ENCODE results near the gene KLHDC8B.

Gene KLHDC8B

GRCh38 chr3:49161197-49161596 is 10.2 kb upstream of the KLHDC8B start:
- DNase-seq, result no peak

- no peak for DNase-seq
Observed at GRCh38 chr3:49161808-49162530, 9.4 kb upstream of the KLHDC8B start.

DNA sequence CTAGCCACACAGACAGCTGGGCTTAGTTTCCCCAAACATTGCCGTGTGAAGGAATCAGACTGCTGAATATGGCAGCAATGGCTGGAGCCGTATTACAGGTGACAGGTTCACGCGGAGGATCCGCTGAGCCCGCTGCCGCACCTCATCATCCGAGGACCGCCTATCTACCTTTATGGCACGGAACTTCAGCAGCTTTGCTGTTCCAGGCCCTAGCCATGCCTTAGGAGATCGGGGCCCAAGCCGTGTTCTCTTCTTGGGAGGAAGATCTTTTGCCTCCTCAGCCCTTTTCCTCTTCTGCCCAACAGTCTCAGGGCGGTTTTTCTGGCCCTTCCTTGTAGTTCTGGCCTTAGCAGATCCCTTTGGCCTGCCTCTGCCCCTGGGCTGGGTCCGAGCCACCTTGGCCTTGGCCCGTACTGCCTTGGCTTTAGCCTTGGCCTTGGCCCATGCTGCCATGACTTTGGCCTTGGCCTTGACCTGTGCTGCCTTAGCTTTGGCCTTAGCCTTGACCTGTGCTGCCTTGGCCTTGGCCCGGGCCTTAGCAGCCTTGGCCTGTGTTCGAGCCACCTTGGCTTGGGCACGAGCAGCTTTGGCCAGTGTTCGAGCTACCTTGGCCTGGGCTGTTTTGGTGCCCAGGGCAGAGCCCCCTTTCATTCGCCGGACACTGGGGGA is 8.5 kb upstream of the KLHDC8B start:
- DNase-seq, result no peak

DNA sequence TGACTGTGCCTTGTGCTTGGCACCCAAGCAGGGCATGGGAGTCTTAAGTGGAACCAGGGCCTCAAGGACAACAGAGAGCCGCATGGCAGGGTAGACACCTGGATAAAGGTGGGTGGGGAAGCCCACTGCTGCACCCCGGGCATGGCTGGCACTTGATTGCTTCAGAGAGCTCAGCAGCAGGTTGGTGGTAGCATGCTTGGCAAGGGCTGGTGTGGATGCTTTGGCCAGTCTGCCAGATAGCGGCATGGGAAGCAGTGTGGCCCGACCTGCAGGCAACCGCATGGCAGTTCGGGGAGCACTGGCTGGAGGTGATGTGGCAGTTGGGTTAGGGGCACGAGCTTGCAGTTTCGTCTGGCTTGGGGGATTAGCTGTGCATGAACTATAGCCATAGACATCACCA is 7.8 kb upstream of the KLHDC8B start:
- DNase-seq, result no peak

GRCh38 chr3:49164983-49165720 is 6.2 kb upstream of the KLHDC8B start:
- DNase-seq, result peak; percentile 1

DNA sequence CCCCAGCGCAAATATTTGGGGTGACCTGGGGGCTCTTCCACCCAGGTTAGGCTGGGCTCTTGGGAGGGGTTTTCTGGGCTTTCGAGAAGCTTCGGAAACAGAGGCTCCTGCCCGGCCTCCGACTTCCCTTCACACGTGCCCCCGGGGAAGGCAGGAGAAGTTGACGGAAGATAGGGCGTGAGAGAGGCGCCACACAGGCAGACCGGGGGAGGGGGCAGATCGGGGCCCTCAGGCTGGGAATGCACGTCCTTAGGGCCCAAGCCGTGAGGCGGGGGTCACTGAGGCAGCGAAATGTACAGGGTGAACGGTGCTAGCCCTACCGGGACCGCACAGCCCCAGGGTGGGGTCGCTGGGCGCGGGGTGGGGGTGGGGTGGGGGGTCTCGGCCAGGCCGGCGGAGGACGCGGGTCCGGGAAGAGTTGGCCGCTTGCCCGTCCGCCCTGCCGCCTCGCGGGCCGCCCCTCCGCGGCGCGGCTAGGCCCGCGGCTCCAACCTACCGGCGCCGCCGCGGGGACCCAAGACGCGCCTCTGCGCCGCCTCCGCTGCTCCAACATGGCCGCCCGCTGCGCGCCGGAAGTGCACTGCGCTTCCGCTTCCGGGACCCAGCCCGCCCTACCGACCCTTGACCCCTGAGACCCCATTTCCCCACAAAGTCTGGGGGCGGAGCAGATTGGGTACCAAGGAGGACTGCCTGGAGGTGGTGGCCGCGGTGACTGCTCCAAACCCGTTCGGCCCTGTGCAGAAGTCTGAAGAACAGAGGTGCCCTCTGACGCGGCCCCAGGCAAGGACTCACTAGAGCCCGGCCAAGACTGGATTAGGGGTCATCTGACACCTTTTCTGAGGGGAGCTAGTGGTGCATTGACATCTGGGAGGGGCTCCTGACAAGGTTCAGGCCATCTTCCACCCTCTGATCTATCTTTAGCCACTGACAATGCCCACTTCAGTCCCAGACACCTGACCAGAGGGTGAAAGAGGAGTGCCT is 5.3 kb upstream of the KLHDC8B start, which contains the start of gene CCDC71:
CCDC71 (minus strand) TSS at position 561 of the 981 bp plus-strand sequence. CDS start 2,123 bp downstream, outside the sequence.
- DNase-seq, result peak; percentile 47

GRCh38 chr3:49166752-49167556 is 4.4 kb upstream of the KLHDC8B start:
- DNase-seq, result no peak

DNA sequence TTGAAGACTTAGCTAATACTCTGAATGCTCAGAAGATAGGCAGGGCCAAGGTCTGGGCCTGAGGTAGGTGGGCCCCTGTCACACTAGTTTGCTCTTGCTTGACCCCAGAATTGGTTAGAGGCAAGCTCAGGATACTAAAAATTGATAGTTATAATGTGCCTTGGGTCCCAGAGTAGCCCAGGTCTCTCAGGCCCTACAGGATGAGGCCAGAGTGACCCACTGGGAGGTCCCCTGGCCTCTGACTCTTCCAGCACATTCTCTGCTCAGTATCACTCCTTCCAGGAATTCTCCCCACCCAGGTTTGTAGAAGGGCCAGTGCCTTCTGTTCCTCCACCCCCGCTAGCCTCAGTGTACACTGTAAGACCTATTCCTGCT is 667 bp upstream of the KLHDC8B start:
- no peak for DNase-seq

- no peak for DNase-seq
Observed at GRCh38 chr3:49171775-49172500, 540 bp downstream of the KLHDC8B start.

- no peak for DNase-seq
Observed at GRCh38 chr3:49172551-49173041, 1.2 kb downstream of the KLHDC8B start.

GRCh38 chr3:49173116-49173791 is 1.9 kb downstream of the KLHDC8B start:
- peak; percentile 64 for DNase-seq

DNA sequence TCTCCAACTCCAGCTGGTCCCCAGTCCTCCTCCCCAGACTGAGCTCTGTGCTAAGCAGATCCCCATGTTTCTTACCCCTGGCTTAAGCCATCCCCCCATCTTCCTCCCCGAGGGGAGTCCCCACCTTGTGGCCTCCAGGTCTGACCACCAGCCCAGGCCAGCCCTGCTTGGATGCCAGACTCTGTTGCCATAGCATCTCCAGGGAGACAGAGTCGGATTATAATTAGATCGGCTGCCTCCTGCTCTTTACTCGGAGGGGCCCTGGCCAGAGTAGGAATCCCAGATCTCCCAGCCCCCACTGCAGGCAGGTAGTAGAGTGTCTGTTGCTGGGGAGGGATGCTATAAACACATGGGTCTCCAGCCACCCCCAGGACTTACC is 2.4 kb downstream of the KLHDC8B start:
- DNase-seq, result peak; percentile 43

DNA sequence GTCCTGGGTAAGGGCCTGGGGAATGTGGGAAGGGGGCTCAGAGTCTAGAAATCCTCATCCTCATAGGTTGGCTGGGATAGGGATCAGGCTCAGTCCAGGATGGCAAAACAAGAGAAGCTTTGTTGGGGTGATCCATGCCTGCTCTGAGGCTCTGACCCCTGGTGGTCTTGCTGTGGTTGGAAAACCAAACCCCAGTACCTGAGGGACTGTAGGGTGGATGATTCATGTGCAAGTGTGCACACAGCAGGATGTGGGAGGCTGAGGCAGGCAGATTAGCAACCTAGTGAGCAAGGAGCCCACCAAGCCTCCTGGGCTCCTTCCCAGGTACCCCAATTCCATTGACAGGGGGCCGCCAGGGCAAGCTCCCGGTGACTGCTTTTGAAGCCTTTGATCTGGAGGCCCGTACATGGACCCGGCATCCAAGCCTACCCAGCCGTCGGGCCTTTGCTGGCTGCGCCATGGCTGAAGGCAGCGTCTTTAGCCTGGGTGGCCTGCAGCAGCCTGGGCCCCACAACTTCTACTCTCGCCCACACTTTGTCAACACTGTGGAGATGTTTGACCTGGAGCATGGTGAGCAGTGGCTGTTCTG is 3.1 kb downstream of the KLHDC8B start:
- DNase-seq, result no peak

GRCh38 chr3:49175530-49175929 is 4.1 kb downstream of the KLHDC8B start:
- no peak for DNase-seq

GRCh38 chr3:49177073-49177472 is 5.7 kb downstream of the KLHDC8B start:
- no peak for DNase-seq

DNA sequence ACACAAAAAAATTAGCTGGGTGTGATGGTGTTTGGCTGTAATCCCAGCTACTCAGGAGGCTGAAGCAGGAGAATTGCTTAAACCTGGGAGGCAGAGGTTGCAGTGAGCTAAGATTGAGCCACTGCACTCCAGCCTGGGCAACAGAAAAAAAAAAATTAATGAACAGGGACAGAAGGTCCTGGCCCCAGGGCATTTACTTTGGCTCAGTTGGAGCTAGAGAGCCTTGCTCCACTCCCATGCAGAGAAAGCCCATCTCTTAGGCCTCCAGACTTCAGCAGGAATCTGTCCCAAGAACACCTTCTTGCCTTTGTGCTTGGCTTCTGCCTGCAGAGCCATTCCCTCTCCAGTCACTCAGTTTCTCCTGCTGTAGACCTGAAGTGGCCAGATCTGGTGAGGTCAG is 8.7 kb downstream of the KLHDC8B start:
- no peak for DNase-seq

- no peak for DNase-seq
Observed at GRCh38 chr3:49181351-49181750, 10.0 kb downstream of the KLHDC8B start.

DNA sequence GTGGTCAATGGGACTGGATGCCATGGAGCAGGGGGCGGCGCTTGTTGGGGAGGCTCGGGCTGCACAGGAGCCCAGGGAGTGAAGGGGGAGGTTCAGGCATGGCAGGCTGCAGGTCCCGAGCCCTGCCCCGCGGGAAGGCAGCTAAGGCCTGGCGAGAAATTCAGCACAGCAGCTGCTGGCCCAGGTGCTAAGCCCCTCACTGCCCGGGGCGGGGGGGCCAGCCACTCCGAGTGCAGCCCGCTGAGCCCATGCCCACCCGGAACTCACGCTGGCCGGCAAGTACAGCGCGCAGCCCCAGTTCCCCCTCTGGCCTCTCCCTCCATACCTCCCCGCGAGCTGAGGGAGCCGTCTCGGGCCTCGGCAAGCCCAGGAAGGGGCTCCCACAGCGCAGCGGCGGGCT is 11.3 kb downstream of the KLHDC8B start:
- no peak for DNase-seq

DNA sequence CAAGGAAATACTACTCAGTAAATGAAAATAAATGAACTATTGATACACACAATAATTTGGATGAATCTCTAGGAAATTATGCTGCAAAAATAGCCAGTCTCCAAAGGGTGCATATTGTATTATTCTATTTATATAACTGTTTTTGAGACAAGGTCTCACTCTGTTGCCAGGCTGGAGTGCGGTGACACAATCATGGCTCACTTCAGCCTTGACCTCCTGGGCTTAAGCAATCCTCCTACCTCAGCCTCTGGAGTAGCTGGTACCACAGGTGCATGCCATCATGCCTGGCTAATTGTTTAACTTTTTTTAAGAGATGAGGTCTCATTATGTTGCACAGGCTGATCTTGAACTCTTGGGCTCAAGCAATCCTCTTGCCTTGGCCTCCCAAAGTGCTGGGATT is 12.5 kb downstream of the KLHDC8B start:
- no peak for DNase-seq

DNA sequence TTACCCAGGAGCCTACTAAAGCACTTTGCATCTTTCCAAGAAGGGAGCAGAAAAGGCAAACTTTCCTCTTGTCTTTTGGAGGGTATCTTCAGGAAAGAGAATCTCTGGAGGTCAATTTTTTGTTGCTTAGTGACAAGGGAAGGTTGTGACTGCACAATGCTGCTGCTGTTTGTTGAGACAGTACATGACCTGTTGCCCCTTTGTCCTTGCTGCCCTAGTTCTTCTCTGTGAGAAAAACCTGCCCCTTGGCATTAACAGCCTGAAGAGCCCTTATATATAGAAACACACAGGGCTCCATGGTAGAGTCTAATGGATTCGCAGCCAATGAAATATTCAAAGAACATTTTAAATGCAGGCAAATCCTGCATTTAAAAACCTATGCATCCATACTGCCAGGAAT is 20.3 kb downstream of the KLHDC8B start:
- DNase-seq, result no peak

Data from NCI-H2227 treated with DMSO at 0.1 percent for 48 hours (cell line).